Iris pigment epithelial cell (primary cell): ENCODE measurements around the gene ATRIP.
A peak's percentile ranks its signal among the peaks of the same experiment; 100 is the strongest.
"Not testable (repeated sequence)": the region's sequence is repeated elsewhere in the genome, so short reads cannot be mapped to it uniquely, and the experiment has no call there.

Source experiments
- DNase-seq: peaks from one replicate; pipeline ENCODE4 v3.0.0-alpha.2; 2011; ENCODE audit warnings: low read depth

ATRIP gene

GRCh38 chr3:48469046-48469915 lies 22.7 kb downstream of the ATRIP start:
- no peak for DNase-seq

DNA sequence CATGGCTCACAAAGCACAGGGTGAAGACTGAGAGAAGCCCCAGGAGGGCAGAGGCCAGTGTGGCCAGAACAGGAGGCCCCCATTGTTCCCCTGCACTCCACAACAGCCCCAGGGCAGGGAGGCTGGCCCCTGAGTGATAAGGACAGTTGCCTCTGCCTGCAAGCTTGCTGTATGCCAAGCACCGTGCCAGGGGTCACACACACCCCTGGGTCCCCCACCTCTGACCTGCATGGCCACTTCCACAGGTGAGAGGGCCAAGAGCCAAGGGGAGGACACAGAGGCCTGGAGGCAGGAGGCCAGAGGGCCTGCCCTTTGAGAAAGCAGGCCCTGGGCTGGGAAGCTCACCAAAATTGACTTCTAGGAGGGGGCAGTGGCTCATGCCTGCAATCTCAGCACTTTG lies 23.7 kb downstream of the ATRIP start:
- no peak for DNase-seq

- DNase-seq, result no peak
Observed at GRCh38 chr3:48472673-48472922, 26.1 kb downstream of the ATRIP start.

GRCh38 chr3:48472923-48473616 lies 26.5 kb downstream of the ATRIP start:
- DNase-seq, result peak; percentile 93

GRCh38 chr3:48473617-48473952 lies 27.0 kb downstream of the ATRIP start:
- DNase-seq, result no peak

- not testable (repeated sequence) for DNase-seq
Observed at GRCh38 chr3:48474031-48474430, 27.5 kb downstream of the ATRIP start.

- no peak for DNase-seq
Observed at GRCh38 chr3:48474619-48475018, 28.1 kb downstream of the ATRIP start.

DNA sequence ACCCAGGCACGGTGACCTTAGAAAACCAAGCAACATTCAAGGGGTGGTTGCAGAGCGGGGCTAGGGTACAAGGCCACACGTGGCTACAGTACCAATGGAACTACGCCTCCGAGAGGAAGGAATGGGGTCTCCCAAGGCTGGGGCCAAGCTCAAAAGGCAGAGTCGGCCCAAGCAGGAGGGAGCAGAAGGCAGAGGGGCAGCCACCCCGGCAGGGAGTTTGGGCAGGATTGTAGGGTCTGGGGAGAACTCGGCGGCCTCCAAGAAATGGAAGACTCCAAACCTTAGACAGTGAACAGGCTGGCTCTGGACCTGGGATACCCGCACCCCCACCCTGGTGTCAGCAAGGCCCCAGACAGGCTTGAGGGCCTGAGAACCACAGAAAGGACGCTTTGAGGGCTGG lies 28.7 kb downstream of the ATRIP start:
- DNase-seq, result no peak

GRCh38 chr3:48476426-48477053 lies 30.0 kb downstream of the ATRIP start:
- DNase-seq, result no peak

GRCh38 chr3:48477959-48478520 lies 31.5 kb downstream of the ATRIP start:
- DNase-seq, result no peak

DNA sequence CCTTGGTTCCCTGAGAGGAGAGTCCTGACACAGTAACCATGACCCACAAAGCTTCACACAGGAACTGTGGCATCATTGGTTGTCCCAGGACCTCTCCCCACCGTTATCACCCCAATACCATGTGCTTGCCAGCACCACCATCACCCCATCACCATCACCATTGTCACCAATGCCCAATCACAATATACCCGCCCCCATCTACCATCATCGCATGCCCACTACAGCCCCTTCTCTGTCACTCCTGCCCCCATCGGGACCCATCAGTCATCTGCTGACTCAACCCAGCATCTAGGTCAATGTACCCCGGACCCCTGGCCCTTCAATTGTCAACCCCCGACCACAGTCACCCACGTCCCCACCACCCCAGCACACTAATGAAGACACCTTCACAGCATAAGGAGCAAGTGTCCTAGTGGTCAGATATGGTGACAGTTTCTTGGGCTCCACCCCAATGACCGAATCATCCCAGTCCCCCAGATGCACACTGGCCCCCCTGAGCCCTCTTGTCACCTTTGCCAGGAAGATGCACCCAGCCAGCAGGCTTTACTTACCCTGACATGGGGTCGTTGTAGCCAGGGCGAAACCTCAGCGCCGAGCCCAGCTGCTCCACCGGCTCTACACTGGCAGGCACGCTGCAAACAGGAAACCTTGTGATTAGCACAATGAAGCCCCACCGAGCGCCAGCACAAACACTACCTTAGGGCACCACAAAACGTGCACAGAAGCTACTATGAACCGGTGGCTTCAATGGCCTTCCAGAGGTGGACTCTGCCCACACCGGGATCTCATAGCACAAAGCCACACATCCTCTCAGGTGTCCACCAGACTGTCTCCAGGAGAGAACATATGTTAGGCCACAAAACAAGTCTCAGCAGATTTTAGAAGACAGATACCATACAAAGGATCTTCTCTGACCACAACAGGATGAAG lies 32.4 kb downstream of the ATRIP start:
- DNase-seq, result no peak

GRCh38 chr3:48480891-48481290 lies 34.4 kb downstream of the ATRIP start:
- DNase-seq, result not testable (repeated sequence)

DNA sequence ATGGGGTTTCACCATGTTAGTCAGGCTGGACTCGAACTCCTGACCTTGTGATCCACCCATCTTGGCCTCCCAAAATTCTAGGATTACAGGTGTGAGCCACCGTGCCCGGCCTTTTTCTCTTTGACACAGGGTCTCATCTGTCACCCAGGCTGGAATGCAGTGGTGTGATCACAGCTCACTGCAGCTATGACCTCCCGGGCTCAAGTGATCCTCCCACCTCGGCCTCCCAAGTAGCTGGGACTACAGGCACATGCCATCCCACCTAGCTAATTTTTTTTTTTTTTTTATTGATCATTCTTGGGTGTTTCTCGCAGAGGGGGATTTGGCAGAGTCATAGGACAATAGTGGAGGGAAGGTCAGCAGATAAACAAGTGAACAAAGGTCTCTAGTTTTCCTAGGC lies 36.3 kb downstream of the ATRIP start:
- not testable (repeated sequence) for DNase-seq

DNA sequence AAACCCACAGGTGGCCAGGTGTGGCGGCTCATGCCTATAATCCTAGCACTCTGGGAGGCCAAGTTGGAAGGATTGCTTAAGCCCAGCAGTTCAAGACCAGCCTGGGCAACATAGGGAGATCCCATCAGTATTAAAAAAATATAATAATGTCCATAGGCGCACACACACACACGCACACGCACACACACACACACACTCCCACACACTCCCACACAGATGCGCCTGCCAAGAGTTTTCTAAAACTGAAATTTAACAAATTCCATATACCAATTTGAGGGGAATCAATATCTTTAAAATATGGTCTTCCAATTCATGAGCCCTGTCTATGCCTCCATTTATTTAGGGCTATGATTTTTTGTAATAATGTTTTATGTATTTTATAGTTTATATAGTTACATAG lies 40.4 kb downstream of the ATRIP start:
- no peak for DNase-seq

DNA sequence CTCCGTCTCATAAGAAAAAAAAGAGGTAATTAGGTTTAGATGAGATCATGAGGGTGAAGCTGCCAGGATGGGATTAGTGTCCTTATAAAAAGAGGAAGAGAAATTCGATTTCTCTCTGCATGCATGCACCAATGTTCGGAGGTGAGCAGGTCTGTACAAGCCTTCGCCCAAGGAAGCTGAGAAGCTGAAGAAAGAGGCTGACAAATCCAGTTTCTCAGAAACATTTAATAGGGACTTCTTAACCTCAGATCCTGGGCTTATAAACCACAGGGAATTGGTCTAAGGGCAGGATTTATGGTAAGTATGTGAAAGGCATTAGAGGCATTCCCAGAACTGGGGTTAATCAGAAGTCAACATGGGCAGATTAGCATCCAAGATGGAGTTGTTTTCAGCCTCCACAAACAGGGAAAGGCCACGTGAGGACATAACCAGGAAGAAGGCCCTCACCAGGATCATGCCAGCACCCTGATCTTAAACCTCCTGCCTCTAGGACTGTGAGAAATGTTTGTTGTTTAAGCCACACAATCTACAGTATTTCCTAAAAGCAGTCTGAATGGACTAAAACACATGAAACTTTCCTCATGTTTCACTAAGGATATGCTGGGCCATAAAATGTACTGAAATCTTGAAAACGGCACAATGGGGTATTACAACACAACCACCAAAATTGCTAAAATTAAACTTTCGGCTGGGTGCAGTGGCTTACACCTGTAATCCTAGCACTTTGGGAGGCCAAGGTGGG lies 46.1 kb downstream of the ATRIP start:
- DNase-seq, result peak; percentile 59

DNA sequence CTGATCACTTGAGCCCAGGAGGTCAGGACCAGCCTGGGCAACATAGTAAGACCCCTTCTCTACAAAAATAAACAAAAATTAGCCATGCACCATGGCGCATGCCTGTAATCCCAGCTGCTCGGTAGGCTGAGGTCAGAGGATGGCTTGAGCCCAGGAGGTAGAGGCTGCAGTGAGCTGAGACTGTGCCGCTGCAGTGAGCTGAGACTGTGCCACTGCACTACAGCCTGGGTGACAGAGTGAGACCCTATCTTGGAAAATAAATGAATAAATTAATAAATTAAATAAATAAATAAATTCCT lies 46.6 kb downstream of the ATRIP start:
- no peak for DNase-seq

DNA sequence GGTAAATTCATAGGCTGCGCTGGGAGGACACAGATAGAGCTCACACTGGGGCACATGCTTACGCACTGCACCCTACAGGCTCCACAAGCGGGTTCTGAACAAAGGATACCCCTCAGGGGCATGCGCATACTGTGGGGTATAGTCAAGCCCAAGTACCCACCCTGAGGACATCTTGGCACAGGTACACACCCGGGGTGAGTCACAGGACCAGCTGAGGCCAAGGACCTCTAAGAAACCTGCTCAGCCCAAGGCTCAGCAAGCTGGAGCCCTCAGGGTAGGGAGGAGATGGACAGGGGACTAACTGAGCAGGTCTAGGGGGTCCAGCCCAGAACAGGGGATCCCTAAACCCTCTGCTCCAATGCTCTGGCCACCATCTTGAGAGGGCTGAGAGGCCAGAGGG lies 54.1 kb downstream of the ATRIP start:
- no peak for DNase-seq

DNA sequence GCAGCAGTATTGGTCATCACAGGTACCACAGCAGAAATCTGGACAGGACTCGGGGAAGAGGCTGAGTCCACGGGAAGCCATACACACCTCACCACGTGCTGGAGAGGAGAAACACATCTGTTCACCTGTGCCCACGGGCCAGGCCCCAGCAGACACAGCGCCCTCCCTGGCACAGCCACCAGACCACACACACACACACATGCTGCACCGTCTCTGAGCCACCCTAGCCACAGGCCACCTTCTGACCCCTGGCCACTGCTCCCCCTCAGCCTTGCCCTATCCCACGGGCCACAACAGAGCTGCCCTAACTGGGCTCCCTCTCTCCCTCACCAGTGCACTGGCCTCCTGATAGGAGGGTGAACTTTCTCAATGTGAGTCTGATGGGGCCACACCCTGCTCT lies 54.7 kb downstream of the ATRIP start:
- no peak for DNase-seq

GRCh38 chr3:48502121-48502520 lies 55.6 kb downstream of the ATRIP start:
- no peak for DNase-seq

DNA sequence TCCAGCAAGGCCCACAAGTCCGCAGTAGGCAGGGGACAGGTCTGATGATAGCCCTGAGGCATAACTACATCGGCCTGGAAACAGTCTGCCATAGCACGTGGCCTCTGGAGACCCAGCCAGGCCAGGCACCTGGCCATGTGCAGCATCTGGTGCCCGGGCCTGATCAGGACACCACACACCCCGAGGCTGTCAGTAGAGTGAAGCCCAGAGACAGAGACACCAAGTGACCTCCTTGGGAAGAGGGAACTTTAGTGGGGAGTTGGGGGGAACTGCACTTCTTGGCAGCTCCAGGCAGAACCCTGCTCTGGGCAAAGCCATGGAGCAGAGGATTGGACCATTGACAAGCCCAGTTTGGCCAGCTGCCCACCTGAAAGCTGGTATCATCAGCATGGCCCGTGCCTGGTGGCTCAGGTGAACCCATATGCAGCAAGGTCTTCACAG lies 56.2 kb downstream of the ATRIP start:
- no peak for DNase-seq

GRCh38 chr3:48503401-48504050 lies 57.0 kb downstream of the ATRIP start:
- peak; percentile 72 for DNase-seq
